Keratinocyte (primary cell): ENCODE results near the gene GGACT. TPM values are rescaled to one million over a fixed set of nuclear protein-coding genes. Genes with fewer than 3 reads are reported as not detected.

Experiments
- DNase-seq: peaks from one replicate; pipeline ENCODE4 v3.0.0-alpha.2; 2011; ENCODE audit warnings: low read depth, missing footprints, low spot score
- FAIRE-seq: peaks from 2 replicates; lab custom pipeline; 2011; peaks lifted over from hg19 to GRCh38; lab: Jason Lieb, UNC
- H2AFZ ChIP-seq: 2 replicates; pipeline ENCODE4 v1.6.0; 2012; ENCODE audit warnings: low read length, control low read depth, inconsistent platforms; ENCODE audit not compliant: control insufficient read depth
- H3K27ac ChIP-seq: 2 replicates; pipeline ENCODE4 v1.5.1; 2011; ENCODE audit warnings: low read length; ENCODE audit not compliant: control insufficient read depth, insufficient read depth
- H3K27me3 ChIP-seq: 3 replicates; pipeline ENCODE4 v1.6.0; 2011; ENCODE audit warnings: low read length; ENCODE audit not compliant: control insufficient read depth, insufficient read depth; ENCODE audit errors: extremely low read depth
- H3K36me3 ChIP-seq, 2 experiments: 2 replicates in 1 of 2; 3 replicates in 1 of 2; pipeline ENCODE4 v1.5.1; 2011; ENCODE audit warnings: low read length in 2 of 2, mild to moderate bottlenecking in 1 of 2; ENCODE audit not compliant: control insufficient read depth in 2 of 2, insufficient read depth in 2 of 2; ENCODE audit errors: extremely low read depth in 1 of 2
- H3K4me1 ChIP-seq: 3 replicates; pipeline ENCODE4 v1.5.1; 2011; ENCODE audit warnings: low read length; ENCODE audit not compliant: control insufficient read depth, insufficient read depth; ENCODE audit errors: extremely low read depth
- H3K4me2 ChIP-seq: 3 replicates; pipeline ENCODE4 v1.6.0; 2011; ENCODE audit warnings: low read depth, low read length; ENCODE audit not compliant: control insufficient read depth, insufficient read depth; ENCODE audit errors: extremely low read depth
- H3K4me3 ChIP-seq, 3 experiments: fragments of 200-600 bp in 1 of 3; sonication (generic) in 1 of 3; 2 replicates in 2 of 3; 3 replicates in 1 of 3; pipeline ENCODE4 v1.5.1; 2011 to 2016; ENCODE audit warnings: low read length in 3 of 3, mild to moderate bottlenecking in 3 of 3, control low read depth in 2 of 3, inconsistent platforms in 1 of 3, low read depth in 1 of 3, mixed read lengths in 1 of 3, mixed run types in 1 of 3, moderate library complexity in 1 of 3; ENCODE audit not compliant: control insufficient read depth in 2 of 3, insufficient read depth in 2 of 3; ENCODE audit errors: extremely low read depth in 1 of 3
- H3K79me2 ChIP-seq: 2 replicates; pipeline ENCODE4 v1.6.0; 2012; ENCODE audit warnings: low read length; ENCODE audit not compliant: control insufficient read depth, insufficient read depth
- H3K9ac ChIP-seq: 3 replicates; pipeline ENCODE4 v1.6.0; 2011; ENCODE audit warnings: low read length; ENCODE audit not compliant: control insufficient read depth, insufficient read depth; ENCODE audit errors: extremely low read depth
- H3K9me1 ChIP-seq: 3 replicates; pipeline ENCODE4 v1.6.0; 2011; ENCODE audit warnings: low read length; ENCODE audit not compliant: control insufficient read depth, insufficient read depth; ENCODE audit errors: extremely low read depth
- H3K9me3 ChIP-seq: 2 replicates; pipeline ENCODE4 v1.5.1; 2012; ENCODE audit warnings: low read depth, low read length; ENCODE audit not compliant: control insufficient read depth
- H4K20me1 ChIP-seq: 3 replicates; pipeline ENCODE4 v1.6.0; 2011; ENCODE audit warnings: low read length; ENCODE audit not compliant: control insufficient read depth, insufficient read depth; ENCODE audit errors: extremely low read depth
- EZH2 ChIP-seq: IDR thresholded peaks from one replicate; pipeline ENCODE4 v1.6.1; 2012; ENCODE audit warnings: inconsistent platforms, mild to moderate bottlenecking, low read length, moderate library complexity
- dilution Hi-C: fragments of 300-500 bp; cut with MboI; formaldehyde crosslinking; loops from one replicate; pipeline ENCODE4 v1.7.0; 2020; ENCODE audit warnings: low sequenced_read_pairs; ENCODE audit not compliant: extremely low pct_ligation_motif_present
- polyA plus RNA-seq, 5 experiments: library from polyadenylated mRNA; depleted of rRNA in 3 of 5; stranded (reverse) in 3 of 5; stranded (forward) in 1 of 5; unstranded in 1 of 5; fragments of >200 nt; gene quantifications; 1 replicate in 1 of 5; 2 replicates in 3 of 5; 3 replicates in 1 of 5; pipeline versions ENCODE4 v1.2.1 to v1.2.3, GENCODE V29; 2011 to 2012; ENCODE audit warnings: missing spikeins in 2 of 5, low read depth in 1 of 5, low replicate concordance in 1 of 5
- TF ChIP-seq, protein P1 (sequence below), 3 experiments: IDR thresholded peaks in 1 of 3; conservative IDR thresholded peaks in 1 of 3; optimal IDR thresholded peaks in 1 of 3; 2 replicates in 2 of 3; 3 replicates in 1 of 3; pipeline versions ENCODE3 to v1.5.1; 2011; ENCODE audit warnings: low read length in 3 of 3, mild to moderate bottlenecking in 3 of 3, moderate library complexity in 2 of 3, control low read depth in 1 of 3, inconsistent platforms in 1 of 3; ENCODE audit not compliant: insufficient read depth in 2 of 3; ENCODE audit errors: extremely low read depth in 1 of 3

GGACT gene
- polyA plus RNA-seq, 1 donor (not counting 4 experiments of a cell fraction or from before 2014, with no cell fraction given): 8.2 TPM

DNA sequence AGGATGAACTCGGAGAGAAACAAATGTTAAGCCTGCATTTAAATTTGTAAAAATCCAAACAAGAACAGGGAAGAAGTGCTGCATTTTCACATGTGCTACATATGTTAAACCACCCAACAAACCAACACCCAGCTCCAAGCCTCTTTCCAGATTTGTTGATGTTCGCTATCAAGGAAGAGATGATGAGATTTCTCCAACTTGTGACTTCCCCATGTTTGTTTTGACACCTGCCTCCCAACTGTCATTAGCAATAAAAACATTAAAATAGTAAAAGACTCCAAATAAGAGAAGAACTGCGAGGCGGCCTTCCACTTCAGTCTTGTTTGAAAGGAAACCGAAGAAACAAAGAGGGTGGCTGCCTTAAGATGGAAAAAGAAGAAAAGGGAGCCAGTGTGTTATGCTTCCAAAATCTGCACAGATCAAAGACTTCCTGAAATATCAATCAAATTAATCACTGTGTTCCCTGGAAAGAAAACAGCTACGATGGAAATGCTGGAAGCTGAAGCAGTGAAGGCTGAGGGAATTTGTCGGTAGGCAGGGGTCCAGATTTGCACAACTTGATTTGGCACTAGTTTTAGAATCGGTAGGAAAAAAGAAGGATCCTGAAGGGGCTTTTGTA is 14.0 kb upstream of the GGACT start:
- Histone ChIP-seq H4K20me1 (no peaks in the 10 kb centered on the region), H3K36me3 (no peaks in the 10 kb centered on the region), H3K9me1 (no peaks in the 10 kb centered on the region), H2AFZ (no peak overlapping the region), H3K79me2 (no peaks in the 10 kb centered on the region), H3K9ac (no peak overlapping the region), H3K27me3 (no peaks in the 10 kb centered on the region), H3K9me3 (no peaks in the 10 kb centered on the region), H3K4me3 (no peak overlapping the region), H3K27ac (no peak overlapping the region), H3K4me2 (no peak overlapping the region), H3K4me1 (no peaks in the 10 kb centered on the region)
- FAIRE-seq (no peak), DNase-seq (no peak)
- no peak for TF ChIP-seq EZH2
- TF ChIP-seq, protein P1, sequence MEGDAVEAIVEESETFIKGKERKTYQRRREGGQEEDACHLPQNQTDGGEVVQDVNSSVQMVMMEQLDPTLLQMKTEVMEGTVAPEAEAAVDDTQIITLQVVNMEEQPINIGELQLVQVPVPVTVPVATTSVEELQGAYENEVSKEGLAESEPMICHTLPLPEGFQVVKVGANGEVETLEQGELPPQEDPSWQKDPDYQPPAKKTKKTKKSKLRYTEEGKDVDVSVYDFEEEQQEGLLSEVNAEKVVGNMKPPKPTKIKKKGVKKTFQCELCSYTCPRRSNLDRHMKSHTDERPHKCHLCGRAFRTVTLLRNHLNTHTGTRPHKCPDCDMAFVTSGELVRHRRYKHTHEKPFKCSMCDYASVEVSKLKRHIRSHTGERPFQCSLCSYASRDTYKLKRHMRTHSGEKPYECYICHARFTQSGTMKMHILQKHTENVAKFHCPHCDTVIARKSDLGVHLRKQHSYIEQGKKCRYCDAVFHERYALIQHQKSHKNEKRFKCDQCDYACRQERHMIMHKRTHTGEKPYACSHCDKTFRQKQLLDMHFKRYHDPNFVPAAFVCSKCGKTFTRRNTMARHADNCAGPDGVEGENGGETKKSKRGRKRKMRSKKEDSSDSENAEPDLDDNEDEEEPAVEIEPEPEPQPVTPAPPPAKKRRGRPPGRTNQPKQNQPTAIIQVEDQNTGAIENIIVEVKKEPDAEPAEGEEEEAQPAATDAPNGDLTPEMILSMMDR (optimal IDR thresholded peaks at IDR 0.05 in 1 of 3, IDR thresholded peaks at IDR 0.05 in 1 of 3, conservative IDR thresholded peaks at IDR 0.05 in 1 of 3; ENCODE audit: extremely low read depth in 1 of 3, insufficient read depth in 2 of 3, low read length in 3 of 3): no peak
- dilution Hi-C loops: no loop called here

GRCh38 chr13:100601716-100602115 is 13.1 kb upstream of the GGACT start:
- no peaks in the 10 kb centered on the region for H3K9me1 ChIP-seq
- no peaks in the 10 kb centered on the region for H3K79me2 ChIP-seq
- no peak overlapping the region for H3K4me2 ChIP-seq
- no peaks in the 10 kb centered on the region for H3K27me3 ChIP-seq
- no peak for FAIRE-seq
- dilution Hi-C loops: no loop called here
- no peak overlapping the region for H3K27ac ChIP-seq
- no peaks in the 10 kb centered on the region for H3K36me3 ChIP-seq
- H4K20me1 ChIP-seq: no peaks in the 10 kb centered on the region
- no peaks in the 10 kb centered on the region for H3K4me1 ChIP-seq
- no peaks in the 10 kb centered on the region for H3K9me3 ChIP-seq
- H2AFZ ChIP-seq: no peak overlapping the region
- TF ChIP-seq, protein P1 (optimal IDR thresholded peaks at IDR 0.05 in 1 of 3, IDR thresholded peaks at IDR 0.05 in 1 of 3, conservative IDR thresholded peaks at IDR 0.05 in 1 of 3; ENCODE audit: extremely low read depth in 1 of 3, insufficient read depth in 2 of 3, low read length in 3 of 3): no peak
- no peak for TF ChIP-seq EZH2
- H3K9ac ChIP-seq: no peak overlapping the region
- no peak overlapping the region for H3K4me3 ChIP-seq
- DNase-seq: no peak
